ENCODE measurements around the gene INTS14. TPM values are rescaled to one million over a fixed set of nuclear protein-coding genes. Genes with fewer than 3 reads are reported as not detected.

The INTS14 gene
- 33.2 and 41.3 TPM in 2 replicates for total RNA-seq

DNA sequence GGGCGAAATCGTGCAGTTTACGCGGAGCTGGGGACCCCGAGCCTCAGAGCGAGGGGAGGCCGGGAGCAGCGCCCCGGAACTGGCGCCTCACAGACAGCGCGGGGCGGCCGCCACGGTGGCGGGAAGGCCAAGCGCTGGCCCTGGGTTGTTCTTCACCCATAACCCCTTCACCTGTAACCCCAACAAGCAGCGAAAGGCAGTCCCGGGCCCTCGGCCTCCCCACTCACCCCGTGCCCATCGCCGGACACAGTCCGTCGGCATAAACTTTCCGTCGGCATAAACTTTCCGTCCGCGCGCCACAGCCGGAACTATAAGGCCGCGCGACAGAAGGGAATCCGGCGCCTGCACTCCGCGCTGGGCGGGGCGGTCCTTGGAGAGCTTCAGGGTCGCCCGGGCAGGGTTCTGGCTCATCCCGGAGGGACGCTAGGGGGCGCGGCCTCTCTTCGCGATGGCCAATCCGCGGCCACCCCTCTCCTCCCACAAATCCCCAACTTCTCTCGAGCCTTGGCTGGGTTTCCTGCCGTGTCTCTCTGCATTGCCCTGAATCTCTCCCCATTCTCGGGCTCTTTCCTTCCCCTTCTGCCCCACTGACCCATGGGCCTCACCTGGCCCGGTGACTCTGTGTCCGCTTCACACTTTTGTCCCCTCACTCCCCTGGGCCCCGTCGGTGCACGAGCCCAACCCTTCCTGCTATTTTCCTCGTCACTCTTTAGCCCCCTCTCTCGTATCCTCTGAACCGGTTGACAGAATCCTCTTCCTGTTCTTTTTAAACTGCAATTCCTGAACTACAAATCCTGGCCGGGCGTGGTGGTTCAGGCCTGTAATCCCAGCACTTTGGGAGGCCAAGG is at the start of gene INTS14:
INTS14 (minus strand) TSS at position 261 of the 848 bp plus-strand sequence. CDS start 3,751 bp downstream, outside the sequence.

DNA sequence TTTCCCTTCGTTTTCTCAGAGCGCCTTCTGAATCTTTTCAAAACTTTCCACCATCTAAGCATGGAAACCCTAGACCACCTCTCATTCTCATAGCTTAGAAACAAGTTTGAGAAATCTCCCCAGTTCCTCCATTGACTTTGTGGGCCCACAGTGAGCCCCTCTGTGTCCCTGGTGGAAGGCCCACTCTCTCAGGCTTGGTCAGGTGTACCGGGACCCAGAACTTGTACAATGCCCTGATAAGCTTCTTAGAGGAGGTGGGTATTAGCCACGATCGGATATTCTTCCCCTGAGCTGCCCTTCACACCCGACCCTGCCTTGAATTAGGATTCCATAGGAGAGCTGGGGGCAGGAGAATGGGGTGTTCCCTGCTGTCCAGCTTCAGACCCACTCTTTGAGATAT is 10.7 kb upstream of the INTS14 start, which contains the start of gene SLC24A1:
SLC24A1 (plus strand) TSS at position 301 of the 400 bp plus-strand sequence. CDS start 2,143 bp downstream, outside the sequence.

DNA sequence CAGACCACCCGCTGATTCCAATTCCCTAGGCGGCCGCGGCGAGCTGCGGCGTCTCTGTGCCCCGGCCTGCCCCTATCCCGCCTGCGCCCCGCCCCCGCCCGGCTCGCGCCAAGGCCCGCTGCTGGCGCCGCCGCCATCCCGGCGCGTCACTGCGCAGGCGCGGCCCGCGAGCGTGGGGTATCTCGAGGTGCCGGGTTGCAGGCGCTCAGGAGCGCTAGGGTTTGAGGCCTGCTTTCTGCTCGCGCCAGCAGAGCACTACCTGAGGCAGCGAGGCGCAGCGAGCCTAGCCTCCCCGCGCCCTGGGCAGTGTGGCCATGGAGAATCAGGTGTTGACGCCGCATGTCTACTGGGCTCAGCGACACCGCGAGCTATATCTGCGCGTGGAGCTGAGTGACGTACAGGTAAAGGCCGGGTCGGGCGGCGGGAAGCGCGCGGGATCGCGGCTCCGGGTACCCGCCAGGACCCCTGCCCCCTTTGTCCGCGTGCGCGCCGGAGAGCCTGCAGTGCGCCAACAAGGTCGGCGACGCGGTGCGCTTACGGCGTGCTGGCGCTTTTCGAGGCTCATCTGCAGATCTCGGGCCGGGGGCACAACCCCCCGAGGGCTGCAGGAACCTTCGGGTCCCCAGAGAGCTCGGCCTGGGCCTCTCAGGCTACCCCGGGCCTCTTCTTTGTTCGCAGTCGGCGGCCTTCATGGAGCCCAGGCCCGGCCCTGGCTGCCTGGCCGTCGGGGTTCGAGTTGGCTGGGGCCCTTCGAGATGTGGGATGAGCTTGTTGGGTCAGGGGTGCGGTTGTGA is 80.4 kb downstream of the INTS14 start, which contains the start of gene HACD3:
HACD3 (plus strand) TSS at position 146 of the 794 bp plus-strand sequence; CDS start at position 315, 169 bp downstream.

Other genes with a start within 250 kb of the INTS14 start
- gene IGDCC3, start 233.1 kb downstream of the INTS14 start, total RNA-seq, result not detected in 2 replicates
- gene IGDCC4, start 188.2 kb downstream of the INTS14 start, total RNA-seq, result 0.14 and 0.34 TPM in 2 replicates
- gene DPP8, start 93.4 kb downstream of the INTS14 start, total RNA-seq, result 42.0 and 50.5 TPM in 2 replicates
- gene HACD3, start 80.7 kb downstream of the INTS14 start, total RNA-seq, result 68.4 and 95.0 TPM in 2 replicates
- gene SLC24A1, start 10.8 kb upstream of the INTS14 start, total RNA-seq, result 3.4 and 8.0 TPM in 2 replicates
- gene DENND4A, start 181.2 kb upstream of the INTS14 start, total RNA-seq, result 15.0 and 23.8 TPM in 2 replicates